ENCODE data around the gene CNTN4.

The CNTN4 gene

GRCh38 chr3:2921452-2921851, 822.8 kb downstream of the CNTN4 start:
- no peak for TF ChIP-seq CTCF (conservative IDR thresholded peaks at IDR 0.05; ENCODE audit: low read depth, low read length)
- no peak for DNase-seq (ENCODE audit: low read depth)
- no peak overlapping the region for H3K4me3 ChIP-seq (ENCODE audit: low read depth, low read length)

GRCh38 chr3:2921903-2922302, 823.2 kb downstream of the CNTN4 start:
- peak; percentile 30 for TF ChIP-seq CTCF (conservative IDR thresholded peaks at IDR 0.05; ENCODE audit: low read depth, low read length)
- DNase-seq (ENCODE audit: low read depth) = peak; percentile 23
- no peak overlapping the region for H3K4me3 ChIP-seq (ENCODE audit: low read depth, low read length)

- DNase-seq (ENCODE audit: low read depth) = no peak
- TF ChIP-seq CTCF (conservative IDR thresholded peaks at IDR 0.05; ENCODE audit: low read depth, low read length) = no peak
- no peak overlapping the region for H3K4me3 ChIP-seq (ENCODE audit: low read depth, low read length)
Observed at GRCh38 chr3:2923390-2923789, 824.7 kb downstream of the CNTN4 start.

- DNase-seq (ENCODE audit: low read depth) = no peak
- no peak for TF ChIP-seq CTCF (conservative IDR thresholded peaks at IDR 0.05; ENCODE audit: low read depth, low read length)
- no peak overlapping the region for H3K4me3 ChIP-seq (ENCODE audit: low read depth, low read length)
Observed at GRCh38 chr3:2927259-2927658, 828.6 kb downstream of the CNTN4 start.

GRCh38 chr3:2929574-2929973, 830.9 kb downstream of the CNTN4 start:
- H3K4me3 ChIP-seq (ENCODE audit: low read depth, low read length) = no peak overlapping the region
- DNase-seq (ENCODE audit: low read depth) = no peak
- TF ChIP-seq CTCF (conservative IDR thresholded peaks at IDR 0.05; ENCODE audit: low read depth, low read length) = no peak

- no peak overlapping the region for H3K4me3 ChIP-seq (ENCODE audit: low read depth, low read length)
- DNase-seq (ENCODE audit: low read depth) = no peak
- no peak for TF ChIP-seq CTCF (conservative IDR thresholded peaks at IDR 0.05; ENCODE audit: low read depth, low read length)
Observed at GRCh38 chr3:2931265-2931664, 832.6 kb downstream of the CNTN4 start.

- no peak for DNase-seq (ENCODE audit: low read depth)
- no peak overlapping the region for H3K4me3 ChIP-seq (ENCODE audit: low read depth, low read length)
- TF ChIP-seq CTCF (conservative IDR thresholded peaks at IDR 0.05; ENCODE audit: low read depth, low read length) = no peak
Observed at GRCh38 chr3:2934541-2934940, 835.9 kb downstream of the CNTN4 start.

Measured in choroid plexus epithelial cell (primary cell).